PC-3 (cell line): Measurements from ENCODE around the gene SPARC. TPM values are rescaled to one million over a fixed set of nuclear protein-coding genes. Genes with fewer than 3 reads are reported as not detected.

Source experiments
- ATAC-seq: fragments of 200-7000 bp; cut with Tn5 transposase; 2 replicates; pipeline ENCODE4 v1.9.1; 2020; ENCODE audit warnings: mild to moderate bottlenecking, moderate library complexity
- BruUV-seq: library from RNA; stranded (reverse); fragments of 400-500 nt; replicated peaks from 2 replicates; lab custom pipeline; 2021; lab: Mats Ljungman, UMichigan
- CTCF ChIA-PET: fragments of 300-600 bp; sonication (Branson Sonifier 250); formaldehyde crosslinking; loops from one replicate; lab custom pipeline; 2022; ENCODE audit warnings: antibody characterized with exemption; lab: Charles Lee
- POLR2A ChIA-PET: fragments of 300-600 bp; sonication (Branson Sonifier 250); formaldehyde crosslinking; loops from one replicate; lab custom pipeline; 2022; ENCODE audit warnings: antibody characterized with exemption; ENCODE audit not compliant: unreplicated experiment; lab: Charles Lee
- DNase-seq: peaks from one replicate; pipeline ENCODE4 v3.0.0-alpha.2; 2015
- H2AFZ ChIP-seq: fragments of 300-600 bp; sonication (generic); 2 replicates; pipeline ENCODE4 v1.6.0; 2016; ENCODE audit warnings: antibody characterized with exemption, low read length
- H3F3A ChIP-seq: fragments of 300-600 bp; sonication (generic); one replicate; pipeline ENCODE4 v1.6.0; 2017; ENCODE audit warnings: antibody characterized with exemption, low read length, control low read depth, mild to moderate bottlenecking; ENCODE audit not compliant: unreplicated experiment
- H3K27ac ChIP-seq: fragments of 300-600 bp; sonication (generic); 2 replicates; pipeline ENCODE4 v1.5.1; 2016; ENCODE audit warnings: mild to moderate bottlenecking, low read length
- H3K27me3 ChIP-seq: fragments of 300-600 bp; sonication (generic); 2 replicates; pipeline ENCODE4 v1.6.1; 2016; ENCODE audit warnings: low read length, mixed read lengths
- H3K36me3 ChIP-seq: fragments of 300-600 bp; sonication (generic); 2 replicates; pipeline ENCODE4 v1.6.1; 2016; ENCODE audit warnings: low read depth, mixed run types, low read length, mixed read lengths
- H3K4me1 ChIP-seq: fragments of 300-600 bp; sonication (generic); 2 replicates; pipeline ENCODE4 v1.5.1; 2016; ENCODE audit warnings: low read length; ENCODE audit not compliant: insufficient read depth
- H3K4me2 ChIP-seq: fragments of 300-600 bp; sonication (generic); 2 replicates; pipeline ENCODE4 v1.6.0; 2016; ENCODE audit warnings: low read length
- H3K4me3 ChIP-seq: fragments of 300-600 bp; sonication (generic); 2 replicates; pipeline ENCODE4 v1.5.1; 2016; ENCODE audit warnings: mild to moderate bottlenecking, low read length, mixed read lengths
- H3K79me2 ChIP-seq: fragments of 300-600 bp; sonication (generic); 2 replicates; pipeline ENCODE4 v1.6.1; 2017; ENCODE audit warnings: low read length, mixed read lengths
- H3K9ac ChIP-seq: fragments of 300-600 bp; sonication (generic); 2 replicates; pipeline ENCODE4 v1.6.0; 2016; ENCODE audit warnings: mild to moderate bottlenecking, low read length
- H3K9me2 ChIP-seq: fragments of 300-600 bp; sonication (generic); replicated peaks from 2 replicates; pipeline ENCODE4 v1.6.1; 2016; ENCODE audit warnings: mixed run types, low read length, mixed read lengths
- H3K9me3 ChIP-seq: fragments of 300-600 bp; sonication (generic); 2 replicates; pipeline ENCODE4 v1.6.1; 2016; ENCODE audit warnings: low read length, mixed read lengths
- H4K20me1 ChIP-seq: fragments of 300-600 bp; sonication (generic); 2 replicates; pipeline ENCODE4 v1.6.1; 2016; ENCODE audit warnings: low read length, mixed read lengths
- CTCF ChIP-seq: fragments of 300-600 bp; sonication (generic); conservative IDR thresholded peaks from 2 replicates; pipeline ENCODE4 v1.5.1; 2017; ENCODE audit warnings: antibody characterized with exemption, low read depth, mild to moderate bottlenecking, low read length
- EZH2 ChIP-seq: fragments of 300-600 bp; sonication (generic); IDR thresholded peaks from one replicate; pipeline ENCODE4 v1.6.1; 2017; ENCODE audit warnings: antibody characterized with exemption, mild to moderate bottlenecking, low read length; ENCODE audit not compliant: unreplicated experiment
- EZH2phosphoT487 ChIP-seq: fragments of 300-600 bp; sonication (generic); IDR thresholded peaks from 2 replicates; pipeline ENCODE4 v1.6.1; 2018; ENCODE audit warnings: mild to moderate bottlenecking, antibody characterized with exemption, low read length, borderline replicate concordance
- intact Hi-C: fragments of 100-400 bp; cut with micrococcal nuclease; formaldehyde crosslinking; loops from 2 replicates; pipeline ENCODE4 v1.9.0; 2023
- total RNA-seq: library from RNA; depleted of rRNA; stranded (reverse); fragments of >200 nt; gene quantifications from 2 replicates; pipeline ENCODE4 v1.2.3, GENCODE V29; 2014; rRNA removed

SPARC gene
- total RNA-seq, 1 experiment from 2014 or later = 2.7 TPM

GRCh38 chr5:151611127-151611775, 75.5 kb downstream of the SPARC start:
- H3K4me1 ChIP-seq = peaks cover 30% of the 10 kb centered on the region
- CTCF ChIA-PET = no interaction called here
- ATAC-seq = 0 out of 2 replicates have a peak, but pooled peaks have one; percentile 22
- H3K4me3 ChIP-seq = no peak overlapping the region
- TF ChIP-seq EZH2phosphoT487 (no peak), EZH2 (no peak), CTCF (no peak)
- POLR2A ChIA-PET = no interaction called here
- no peaks in the 10 kb centered on the region for H3K9me3 ChIP-seq
- intact Hi-C loops = no loop called here
- H3K27ac ChIP-seq = no peak overlapping the region
- DNase-seq = peak; percentile 41
- no peaks in the 10 kb centered on the region for H3K79me2 ChIP-seq
- no peak overlapping the region for H2AFZ ChIP-seq
- H3K9me2 ChIP-seq = no peaks in the 10 kb centered on the region
- H3F3A ChIP-seq = no peaks in the 10 kb centered on the region
- no TSS peak for BruUV-seq
- no peak overlapping the region for H3K9ac ChIP-seq
- H3K36me3 ChIP-seq = no peaks in the 10 kb centered on the region
- 0 out of 2 replicates have a peak, but pooled peaks cover 2% of the 10 kb centered on the region for H3K27me3 ChIP-seq
- H3K4me2 ChIP-seq = no peak overlapping the region
- no peaks in the 10 kb centered on the region for H4K20me1 ChIP-seq

Other genes with a start within 250 kb of the SPARC start
- 3.6 and 5.7 TPM in 2 replicates for gene SLC36A1, start 239.3 kb downstream of the SPARC start, total RNA-seq
- gene FAT2, start 95.6 kb downstream of the SPARC start, total RNA-seq = not detected in 2 replicates
- 81.4 and 122 TPM in 2 replicates for gene ATOX1, start 71.7 kb upstream of the SPARC start, total RNA-seq
- gene G3BP1, start 85.0 kb upstream of the SPARC start, total RNA-seq = 133 and 157 TPM in 2 replicates
- gene GLRA1, start 237.9 kb upstream of the SPARC start, total RNA-seq = not detected in 2 replicates